H7 (cell line): ENCODE results near the gene LZTR1. TPM values are rescaled to one million over a fixed set of nuclear protein-coding genes. Genes with fewer than 3 reads are reported as not detected.
"Not testable (repeated sequence)": the region's sequence is repeated elsewhere in the genome, so short reads cannot be mapped to it uniquely, and the experiment has no call there.

Source experiments
- DNase-seq: peaks from one replicate; pipeline ENCODE4 v3.0.0; 2012
- H3K27me3 ChIP-seq: 2 replicates; pipeline ENCODE4 v1.6.0; 2011; ENCODE audit warnings: mild to moderate bottlenecking, low read length; ENCODE audit not compliant: control insufficient read depth, insufficient read depth
- H3K36me3 ChIP-seq: replicated peaks from 2 replicates; pipeline ENCODE4 v1.5.1; 2011; ENCODE audit warnings: low read length; ENCODE audit not compliant: control insufficient read depth, insufficient read depth
- H3K4me3 ChIP-seq: 2 replicates; pipeline ENCODE4 v1.5.1; 2011; ENCODE audit warnings: low read depth, mild to moderate bottlenecking, control low read depth, low read length, moderate library complexity; ENCODE audit not compliant: insufficient read depth
- total RNA-seq: library from RNA; depleted of rRNA; stranded (reverse); fragments of >200 nt; shearing (Covaris generic); gene quantifications from 2 replicates; pipeline ENCODE4 v1.2.3, GENCODE V29; 2014; rRNA removed

Gene LZTR1
- total RNA-seq = 28.3 and 34.0 TPM in 2 replicates

DNA sequence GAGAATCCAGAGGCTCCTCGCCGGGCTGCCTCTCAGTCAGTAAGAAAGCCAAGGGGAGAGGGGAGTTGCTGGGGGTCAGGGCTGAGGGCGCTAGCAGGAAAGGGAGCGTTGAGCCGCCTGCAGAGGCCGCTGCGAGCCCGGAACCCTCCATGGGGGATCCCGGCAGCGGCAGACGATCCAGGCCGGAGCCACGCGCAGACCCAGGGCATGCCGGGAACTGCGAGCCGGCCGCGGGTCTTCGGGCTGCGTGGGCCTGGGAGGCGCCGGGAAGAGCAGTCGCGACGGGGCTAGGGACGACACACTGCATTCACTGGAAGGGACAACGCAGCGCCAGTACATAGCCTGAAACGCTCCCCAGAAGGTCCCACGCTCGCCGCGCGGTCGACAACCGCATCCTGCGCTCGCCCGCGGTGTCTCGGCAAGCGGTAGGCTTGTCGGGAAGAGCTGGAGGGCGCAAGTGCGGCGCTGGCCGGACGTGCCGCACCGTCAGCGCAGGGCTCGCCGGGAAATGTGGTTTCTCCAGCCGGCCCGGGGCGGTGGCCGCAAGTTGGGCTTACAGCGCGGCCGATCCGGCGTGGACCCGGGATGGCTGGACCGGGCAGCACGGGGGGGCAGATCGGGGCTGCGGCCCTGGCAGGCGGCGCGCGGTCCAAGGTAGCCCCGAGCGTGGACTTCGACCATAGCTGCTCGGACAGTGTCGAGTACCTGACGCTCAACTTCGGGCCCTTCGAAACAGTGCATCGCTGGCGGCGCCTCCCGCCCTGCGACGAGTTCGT lies at the start of gene LZTR1:
Gene LZTR1, plus strand, starts transcription at position 511 of the 776 bp plus-strand sequence. Its CDS starts 75 bp downstream, at position 586.
- peaks cover 3% of the 10 kb centered on the region for H3K36me3 ChIP-seq
- DNase-seq = peak; percentile 93
- peaks cover 11% of the 10 kb centered on the region for H3K27me3 ChIP-seq
- H3K4me3 ChIP-seq = peak within 1 kb of the TSS; percentile 89

DNA sequence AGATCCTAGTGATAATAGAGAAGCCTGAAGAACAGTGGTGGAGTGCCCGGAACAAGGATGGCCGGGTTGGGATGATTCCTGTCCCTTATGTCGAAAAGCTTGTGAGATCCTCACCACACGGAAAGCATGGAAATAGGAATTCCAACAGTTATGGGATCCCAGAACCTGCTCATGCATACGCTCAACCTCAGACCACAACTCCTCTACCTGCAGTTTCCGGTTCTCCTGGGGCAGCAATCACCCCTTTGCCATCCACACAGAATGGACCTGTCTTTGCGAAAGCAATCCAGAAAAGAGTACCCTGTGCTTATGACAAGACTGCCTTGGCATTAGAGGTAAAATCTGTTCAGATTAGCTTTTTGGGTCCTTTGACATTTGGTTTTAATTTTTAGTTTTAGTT lies 48.2 kb upstream of the LZTR1 start:
- H3K36me3 ChIP-seq = peaks cover 10% of the 10 kb centered on the region
- no peak for DNase-seq
- H3K27me3 ChIP-seq = no peaks in the 10 kb centered on the region
- H3K4me3 ChIP-seq = no peak overlapping the region

DNA sequence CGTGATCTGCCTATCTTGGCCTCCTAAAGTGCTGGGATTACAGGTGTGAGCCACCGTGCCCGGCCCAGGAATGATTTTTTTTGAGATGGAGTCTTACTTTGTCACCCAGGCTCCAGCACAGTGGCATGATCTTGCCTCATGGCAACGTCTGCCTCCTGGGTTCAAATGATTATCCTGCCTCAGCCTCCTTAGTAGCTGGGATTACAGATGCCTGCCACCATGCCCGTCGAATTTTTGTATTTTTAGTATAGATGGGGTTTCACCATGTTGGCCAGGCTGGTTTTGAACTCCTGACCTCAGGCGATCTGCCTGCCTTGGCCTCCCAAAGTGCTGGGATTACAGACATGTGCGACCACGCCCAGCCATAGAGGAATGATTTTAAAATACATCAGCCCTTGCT lies 47.0 kb upstream of the LZTR1 start:
- not testable (repeated sequence) for H3K4me3 ChIP-seq, H3K27me3 ChIP-seq, DNase-seq
- peaks cover 10% of the 10 kb centered on the region for H3K36me3 ChIP-seq

DNA sequence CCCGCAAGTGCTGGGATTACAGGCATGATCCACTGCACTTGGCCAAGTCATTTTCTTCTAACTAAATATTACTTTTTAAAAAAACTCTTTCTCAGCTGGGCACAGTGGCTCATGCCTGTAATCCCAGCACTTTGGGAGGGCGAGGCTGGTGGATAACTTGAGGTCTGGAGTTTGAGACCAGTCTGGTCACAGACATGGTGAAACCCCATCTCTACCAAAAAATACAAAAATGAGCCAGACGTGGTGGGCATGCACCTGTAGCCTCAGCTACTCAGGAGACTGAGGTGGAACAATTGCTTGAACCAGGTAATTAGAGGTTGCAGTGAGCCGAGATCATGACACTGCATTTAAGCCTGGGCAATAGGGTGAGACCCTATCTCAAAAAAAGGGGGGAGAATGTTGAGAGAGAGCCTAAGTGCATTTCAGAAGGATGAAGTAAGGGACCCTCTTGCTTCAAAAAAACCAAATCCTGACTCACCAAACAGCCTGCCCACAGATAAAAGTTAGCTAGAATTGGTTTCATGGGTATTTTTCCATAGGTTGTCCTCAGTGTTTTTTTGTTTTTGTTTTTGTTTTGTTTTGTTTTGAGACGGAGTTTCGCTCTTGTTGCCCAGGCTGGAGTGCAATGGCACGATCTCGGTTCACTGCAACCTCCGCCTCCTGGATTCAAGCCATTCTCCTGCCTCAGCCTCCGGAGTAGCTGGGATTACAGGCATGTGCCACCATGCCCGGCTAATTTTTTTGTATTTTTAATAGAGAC lies 46.1 kb upstream of the LZTR1 start:
- peaks cover 10% of the 10 kb centered on the region for H3K36me3 ChIP-seq
- not testable (repeated sequence) for DNase-seq, H3K4me3 ChIP-seq, H3K27me3 ChIP-seq

DNA sequence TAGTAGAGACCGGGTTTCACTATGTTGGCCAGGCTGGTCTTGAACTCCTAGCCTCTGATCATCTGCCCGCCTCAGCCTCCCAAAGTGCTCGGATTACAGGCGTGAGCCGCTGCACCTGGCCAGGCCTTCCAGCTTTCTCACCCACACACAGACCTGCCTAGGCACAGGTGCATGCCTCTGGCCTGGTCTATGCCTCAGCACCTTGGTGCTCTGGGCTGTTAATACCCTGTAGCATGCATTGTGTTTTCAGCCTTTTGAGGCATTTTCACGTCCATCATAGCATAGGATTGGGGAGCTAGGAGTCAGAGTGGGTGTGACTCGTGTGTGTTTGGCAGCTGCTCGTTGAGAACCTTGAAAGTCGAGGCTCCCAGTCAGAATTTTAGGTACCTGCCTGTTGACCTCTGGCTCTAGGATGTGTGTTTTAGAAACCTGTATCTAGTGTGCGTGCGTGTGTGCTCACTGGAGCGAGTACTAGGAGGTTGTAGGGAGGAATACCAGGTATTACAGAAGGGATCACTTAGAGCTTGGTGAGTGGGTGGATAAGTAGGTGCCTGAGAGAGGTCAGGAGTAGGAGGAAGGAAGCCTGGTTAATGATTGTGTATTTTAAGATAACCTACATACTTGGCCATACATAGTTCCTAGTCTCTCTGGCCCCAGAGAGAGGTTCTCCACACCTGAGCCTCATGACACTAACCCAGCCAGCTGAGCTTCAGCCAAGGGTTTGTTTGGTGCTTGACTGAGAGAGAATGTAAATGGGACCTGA lies 44.9 kb upstream of the LZTR1 start:
- peaks cover 10% of the 10 kb centered on the region for H3K36me3 ChIP-seq
- no peak overlapping the region for H3K4me3 ChIP-seq
- no peaks in the 10 kb centered on the region for H3K27me3 ChIP-seq
- no peak for DNase-seq

DNA sequence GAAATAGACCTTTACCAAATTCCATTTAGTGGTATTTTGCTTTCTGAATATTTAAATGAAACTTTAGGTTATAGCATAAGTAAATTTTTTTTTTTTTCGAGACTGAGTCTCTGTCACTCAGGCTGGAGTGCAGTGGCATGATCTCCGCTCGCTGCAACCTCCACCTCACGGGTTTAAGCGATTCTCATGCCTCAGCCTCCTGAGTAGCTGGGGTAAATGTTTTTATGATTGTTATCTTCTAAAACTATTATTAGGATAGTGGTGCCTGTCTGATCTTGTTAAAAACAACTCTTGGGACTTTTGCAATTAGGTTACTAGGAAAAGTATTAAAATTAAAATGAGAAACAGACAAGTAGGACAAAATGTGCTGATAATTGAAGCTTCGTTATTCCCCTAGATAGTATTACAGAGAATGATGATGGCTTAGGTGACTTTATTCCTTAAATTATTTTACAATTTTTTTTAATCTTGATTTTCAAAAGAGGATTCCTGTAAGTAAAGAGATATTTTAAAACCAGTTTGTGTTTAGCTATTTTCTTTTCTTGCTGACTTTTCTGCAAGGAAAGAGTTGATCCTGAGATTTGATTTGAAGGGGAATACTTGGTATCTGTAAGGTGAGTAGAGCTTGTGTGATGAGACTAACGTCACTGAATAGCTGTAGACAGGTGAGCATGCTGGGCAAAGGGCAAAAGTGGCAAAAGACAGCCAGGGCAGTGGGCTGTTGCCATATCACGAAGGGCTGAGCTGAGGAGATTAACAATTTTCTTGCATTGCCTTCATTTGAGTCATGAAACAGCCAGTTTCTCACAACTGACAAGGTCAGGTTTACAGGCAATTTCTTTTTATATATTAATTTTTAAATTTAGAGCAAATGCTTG lies 44.1 kb upstream of the LZTR1 start:
- no peak for DNase-seq
- Histone ChIP-seq H3K36me3 (peaks cover 10% of the 10 kb centered on the region), H3K4me3 (no peak overlapping the region)

DNA sequence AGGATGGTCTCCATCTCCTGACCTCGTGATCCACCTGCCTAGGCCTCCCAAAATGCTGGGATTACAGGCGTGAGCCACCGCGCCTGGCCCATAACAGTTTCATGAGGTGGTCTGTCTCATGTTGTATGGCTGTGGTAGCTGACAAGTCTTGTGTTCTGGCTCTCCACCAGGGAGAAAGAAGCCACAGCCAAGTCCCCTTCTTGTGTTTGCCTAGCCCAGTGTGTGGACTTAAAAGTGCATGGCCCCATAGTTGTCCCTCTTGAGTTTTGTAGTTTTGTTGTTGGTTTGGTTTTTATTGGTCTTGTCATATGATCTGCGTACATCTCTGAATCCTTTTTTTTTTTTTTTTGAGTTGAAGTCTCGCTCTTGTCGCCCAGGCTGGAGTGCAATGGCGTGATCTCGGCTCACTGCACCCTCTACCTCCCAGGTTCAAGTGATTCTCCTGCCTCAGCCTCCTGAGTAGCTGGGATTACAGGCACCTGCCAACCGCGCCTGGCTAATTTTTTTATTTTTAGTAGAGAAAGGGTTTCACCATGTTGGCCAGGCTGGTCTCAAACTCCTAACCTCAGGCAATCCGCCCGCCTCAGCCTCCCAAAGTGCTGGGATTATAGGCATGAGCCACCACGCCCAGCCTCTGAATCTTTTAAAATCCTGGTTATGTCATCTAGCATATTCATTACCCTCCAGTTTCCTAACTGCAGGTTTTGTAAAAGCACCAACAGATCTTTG lies 42.5 kb upstream of the LZTR1 start:
- not testable (repeated sequence) for DNase-seq, H3K36me3 ChIP-seq

More for the DNA sequence above, 44.1 kb upstream of the LZTR1 start:
- H3K27me3 ChIP-seq = no peaks in the 10 kb centered on the region

DNA sequence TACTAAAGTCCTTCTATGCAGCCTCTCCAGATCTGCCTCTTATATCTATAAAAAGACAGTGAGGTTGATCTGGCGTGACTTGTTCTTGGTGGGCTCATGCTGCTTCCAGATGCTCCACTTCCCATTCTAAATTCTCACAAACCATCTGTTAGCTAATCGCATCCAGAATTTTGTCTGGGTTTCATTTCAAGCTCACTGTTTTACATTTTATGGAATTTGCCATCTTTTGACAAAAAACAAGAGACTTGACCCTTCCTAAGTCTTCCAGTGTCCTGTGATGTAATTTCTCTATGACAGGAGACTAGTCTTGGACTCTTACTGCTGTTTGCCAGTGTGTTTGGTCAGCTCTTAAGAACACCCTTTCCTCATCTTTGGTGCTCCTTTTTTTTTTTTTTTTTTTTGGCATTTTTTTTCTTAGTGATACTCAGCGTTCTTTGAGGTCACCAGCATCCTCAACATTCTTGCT lies 41.9 kb upstream of the LZTR1 start:
- DNase-seq = no peak
- Histone ChIP-seq H3K36me3 (peaks cover 2% of the 10 kb centered on the region), H3K27me3 (no peaks in the 10 kb centered on the region), H3K4me3 (no peak overlapping the region)

More for the DNA sequence above, 42.5 kb upstream of the LZTR1 start:
- not testable (repeated sequence) for H3K27me3 ChIP-seq, H3K4me3 ChIP-seq

DNA sequence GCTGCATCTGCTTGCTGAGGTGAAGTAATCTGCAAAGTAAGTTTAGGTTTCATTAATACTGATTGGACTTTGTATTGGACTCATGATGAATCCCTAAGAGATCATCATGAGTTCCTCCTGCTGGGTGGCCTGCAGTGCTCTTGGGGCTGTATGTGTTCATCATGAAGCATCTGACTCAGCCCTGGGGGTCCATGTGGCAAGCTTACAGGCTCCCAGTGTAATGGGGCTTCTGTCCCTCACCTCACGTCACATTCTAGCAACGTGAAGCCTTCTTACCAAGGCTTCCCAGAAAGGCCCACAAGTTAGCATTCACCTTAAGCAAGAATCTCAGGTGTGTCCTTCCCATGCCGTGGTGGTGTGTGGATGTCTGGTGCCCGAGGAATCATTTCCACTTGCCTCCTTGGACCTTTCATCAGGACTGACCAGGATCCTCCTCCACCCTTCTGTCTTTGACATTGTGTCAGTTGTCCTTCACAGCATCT lies 41.2 kb upstream of the LZTR1 start:
- DNase-seq = no peak
- Histone ChIP-seq H3K4me3 (no peak overlapping the region), H3K27me3 (no peaks in the 10 kb centered on the region), H3K36me3 (peaks cover 1% of the 10 kb centered on the region)

DNA sequence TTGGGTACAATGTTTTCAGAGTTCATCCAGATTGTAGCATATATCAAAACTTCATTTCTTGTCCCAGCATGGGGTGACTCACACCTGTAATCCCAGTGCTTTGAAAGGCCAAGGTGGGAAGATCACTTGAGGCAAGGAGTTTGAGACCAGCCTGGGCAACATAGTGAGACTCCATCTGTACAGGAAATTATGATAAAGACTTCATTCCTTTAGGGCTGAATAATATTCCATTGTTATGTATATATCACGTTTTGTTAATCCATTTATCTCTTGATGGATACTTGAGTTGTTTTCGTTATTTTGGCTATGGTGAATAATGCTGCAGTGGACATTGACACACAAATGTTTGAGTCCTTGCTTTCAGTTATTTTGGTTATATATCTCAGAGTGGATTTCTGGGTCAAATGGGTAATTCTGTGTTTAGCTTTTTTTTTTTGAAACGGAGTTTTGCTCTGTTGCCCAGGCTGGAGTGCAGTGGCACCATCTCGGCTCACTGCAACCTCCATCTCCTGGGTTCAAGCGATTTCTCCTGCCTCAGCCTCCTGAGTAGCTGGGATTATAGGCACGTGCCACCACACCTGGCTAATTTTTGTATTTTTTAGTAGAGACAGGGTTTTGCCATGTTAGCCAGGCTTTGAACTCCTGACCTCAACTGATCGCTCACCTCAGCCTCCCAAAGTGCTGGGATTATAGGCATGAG lies 39.7 kb upstream of the LZTR1 start:
- not testable (repeated sequence) for DNase-seq, H3K27me3 ChIP-seq, H3K4me3 ChIP-seq, H3K36me3 ChIP-seq

DNA sequence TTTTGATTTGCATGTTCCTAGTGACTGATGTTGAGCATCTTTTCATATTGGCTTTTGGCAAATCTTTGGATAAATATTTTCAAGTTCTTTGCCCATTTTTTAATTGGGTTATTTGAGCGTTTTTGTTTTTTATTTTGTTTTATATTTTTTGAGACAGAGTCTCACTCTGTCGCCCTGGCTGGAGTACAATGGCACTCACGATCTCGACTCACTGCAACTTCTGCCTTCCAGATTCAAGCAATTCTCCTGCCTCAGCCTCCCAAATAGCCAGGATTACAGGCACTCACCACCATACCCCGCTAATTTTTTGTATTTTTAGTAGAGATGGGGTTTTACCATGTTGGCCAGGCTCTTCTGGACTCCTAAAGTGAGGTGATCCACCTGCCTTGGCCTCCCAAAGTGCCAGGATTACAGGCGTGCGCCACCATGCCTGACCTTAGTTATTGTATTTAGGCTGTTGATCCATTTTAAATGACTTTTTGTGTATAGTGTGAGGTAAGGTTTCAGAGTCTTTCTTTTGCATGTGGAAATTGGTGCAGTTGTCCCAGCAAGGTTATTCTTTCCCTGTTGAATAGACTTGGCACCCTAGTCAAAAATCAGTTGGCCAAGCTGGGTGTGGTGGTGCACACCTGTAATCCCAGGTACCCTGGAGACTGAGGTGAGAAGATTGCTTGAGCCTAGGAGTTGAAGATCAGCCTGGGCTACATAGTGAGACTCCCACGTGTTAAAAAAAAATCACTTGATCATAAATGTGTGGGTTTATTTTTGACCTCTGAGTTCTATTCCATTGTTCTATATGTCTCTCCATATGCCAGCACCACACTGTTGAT lies 38.8 kb upstream of the LZTR1 start:
- no peak for DNase-seq
- H3K27me3 ChIP-seq = no peaks in the 10 kb centered on the region
- no peaks in the 10 kb centered on the region; the same call in none of the 2 replicates for H3K36me3 ChIP-seq
- H3K4me3 ChIP-seq = no peak overlapping the region

DNA sequence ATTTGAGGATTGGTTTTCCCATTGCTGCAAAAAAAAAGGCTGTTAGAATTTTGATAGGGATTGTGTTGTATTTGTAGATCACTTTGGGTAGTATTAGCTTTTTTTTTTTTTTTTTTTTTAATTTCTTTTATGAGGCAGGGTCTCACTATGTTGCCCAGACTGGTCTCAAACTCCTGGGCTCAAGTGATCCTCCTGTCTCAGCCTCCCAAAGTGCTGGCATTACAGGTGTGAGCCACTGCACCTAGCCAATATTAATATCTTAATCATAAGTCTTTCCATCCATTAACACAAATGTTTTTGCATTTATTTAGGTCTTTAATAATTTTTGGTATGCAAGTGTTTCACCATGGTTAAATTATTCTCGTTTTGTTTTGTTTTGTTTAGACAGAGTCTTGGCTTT lies 38.1 kb upstream of the LZTR1 start:
- Histone ChIP-seq H3K27me3 (no peaks in the 10 kb centered on the region), H3K36me3 (no peaks in the 10 kb centered on the region; the same call in none of the 2 replicates), H3K4me3 (no peak overlapping the region)
- DNase-seq = no peak
